Sigmoid colon (tissue), 7 donors: ENCODE data around the gene RAB15. TPM values are rescaled to one million over a fixed set of nuclear protein-coding genes. Genes with fewer than 3 reads are reported as not detected.

Source experiments
- DNase-seq: peaks from one replicate; pipeline ENCODE4 v3.0.0-alpha.2; 2019
- H3K27ac ChIP-seq, 4 donors: fragments of 200-600 bp; sonication (generic); one replicate each; pipeline ENCODE4 v1.5.1; 2016 to 2019; ENCODE audit warnings: mild to moderate bottlenecking in 1 of 4
- H3K27me3 ChIP-seq, 3 donors: fragments of 200-600 bp; sonication (generic); one replicate each; pipeline ENCODE4 v1.5.1; 2019; ENCODE audit warnings: mild to moderate bottlenecking in 1 of 3
- H3K36me3 ChIP-seq, 4 donors: fragments of 200-600 bp; sonication (generic); one replicate each; pipeline ENCODE4 v1.5.1; 2016 to 2019
- H3K4me1 ChIP-seq, 4 donors: fragments of 200-600 bp; sonication (generic); one replicate each; pipeline ENCODE4 v1.5.1; 2017 to 2019
- H3K4me3 ChIP-seq, 4 donors: fragments of 200-600 bp; sonication (generic); one replicate each; pipeline ENCODE4 v1.5.1; 2017 to 2019; ENCODE audit warnings: mild to moderate bottlenecking in 2 of 4, moderate library complexity in 1 of 4
- H3K9me3 ChIP-seq, 4 donors: fragments of 200-600 bp in 3 of 4; sonication (generic) in 3 of 4; one replicate each; pipeline versions ENCODE4 v1.5.1 to v1.6.1; 2013 to 2019
- EP300 ChIP-seq, 4 donors: sonication (generic); formaldehyde crosslinking; IDR thresholded peaks; one replicate each; pipeline ENCODE4 v1.6.1; 2017; ENCODE audit warnings: antibody characterized with exemption in 4 of 4
- POLR2A ChIP-seq, 2 donors: fragments of 450-650 bp; IDR thresholded peaks; one replicate each; pipeline ENCODE4 v1.6.1; 2016; ENCODE audit warnings: antibody characterized with exemption in 2 of 2, mild to moderate bottlenecking in 2 of 2, moderate library complexity in 2 of 2
- POLR2AphosphoS5 ChIP-seq, 4 donors: sonication (generic); formaldehyde crosslinking; IDR thresholded peaks; one replicate each; pipeline ENCODE4 v1.6.1; 2017; ENCODE audit warnings: antibody characterized with exemption in 4 of 4
- WGBS, 2 donors: extraction: QIAGEN DNeasy Blood & Tissue Kit; methylation state at CpG; one replicate each; pipeline ENCODE4 v1.1.7; 2013; 5-methylcytosine and 5-hydroxymethylcytosine counted together
- intact Hi-C: fragments of 100-400 bp; cut with DNase I; formaldehyde crosslinking; loops from one replicate; pipeline ENCODE4 v1.15.1; 2023
- polyA plus RNA-seq, 3 donors: library from polyadenylated mRNA; stranded (reverse); fragments of 200-250 nt; gene quantifications; one replicate each; pipeline ENCODE4 v1.2.3, GENCODE V29; 2013
- small RNA-seq, 3 donors: library from RNA; depleted of rRNA; stranded (forward); fragments of <200 nt; gene quantifications; one replicate each; pipeline ENCODE3, GENCODE V24; 2016
- total RNA-seq, 4 donors: library from RNA; depleted of rRNA; stranded (reverse); fragments of >200 nt; gene quantifications; one replicate each; pipeline ENCODE4 v1.1.0, GENCODE V29; 2016
- TF ChIP-seq, protein P1 (sequence below), 4 experiments: fragments of 450-650 bp in 3 of 4; fragments of 200-600 bp in 1 of 4; IDR thresholded peaks; one replicate each; pipeline ENCODE4 v1.5.1; 2016 to 2019; ENCODE audit warnings: antibody characterized with exemption in 4 of 4, mild to moderate bottlenecking in 3 of 4, moderate library complexity in 2 of 4
- donor health status: healthy with polysubstance abuse.
- donor health status: Bipolar disorder and iron deficiency.
- donor health status: healthy.

Gene RAB15
- total and polyA plus RNA-seq, 7 donors = 1.8 to 31.8 (median 11.6) TPM

DNA sequence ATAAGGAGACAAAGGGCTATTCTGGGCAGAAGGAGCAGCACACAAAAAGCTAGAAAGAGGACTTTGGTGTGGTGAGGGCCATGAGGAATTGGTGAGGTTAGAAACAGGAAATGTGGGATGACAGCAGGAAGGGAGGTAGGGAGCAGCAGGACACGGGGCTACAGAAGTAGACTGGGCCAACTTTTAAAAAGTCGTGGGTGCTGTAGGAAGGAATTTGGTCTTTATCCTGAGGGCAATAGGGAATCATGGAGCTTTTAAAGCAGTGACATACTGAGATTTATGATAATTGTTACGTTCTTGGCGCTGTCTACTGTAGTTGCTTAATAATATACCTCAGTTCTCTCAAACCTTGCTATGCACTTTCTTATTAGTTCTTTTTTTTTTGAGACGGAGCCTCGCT is 66.1 kb downstream of the RAB15 start:
- DNase-seq = no peak
- H3K27me3 ChIP-seq = no peaks in the 10 kb centered on the region
- TF ChIP-seq POLR2A (IDR thresholded peaks at IDR 0.05) (no peak), EP300 (IDR thresholded peaks at IDR 0.05) (no peak), POLR2AphosphoS5 (IDR thresholded peaks at IDR 0.05) (no peak)
- TF ChIP-seq, protein P1, sequence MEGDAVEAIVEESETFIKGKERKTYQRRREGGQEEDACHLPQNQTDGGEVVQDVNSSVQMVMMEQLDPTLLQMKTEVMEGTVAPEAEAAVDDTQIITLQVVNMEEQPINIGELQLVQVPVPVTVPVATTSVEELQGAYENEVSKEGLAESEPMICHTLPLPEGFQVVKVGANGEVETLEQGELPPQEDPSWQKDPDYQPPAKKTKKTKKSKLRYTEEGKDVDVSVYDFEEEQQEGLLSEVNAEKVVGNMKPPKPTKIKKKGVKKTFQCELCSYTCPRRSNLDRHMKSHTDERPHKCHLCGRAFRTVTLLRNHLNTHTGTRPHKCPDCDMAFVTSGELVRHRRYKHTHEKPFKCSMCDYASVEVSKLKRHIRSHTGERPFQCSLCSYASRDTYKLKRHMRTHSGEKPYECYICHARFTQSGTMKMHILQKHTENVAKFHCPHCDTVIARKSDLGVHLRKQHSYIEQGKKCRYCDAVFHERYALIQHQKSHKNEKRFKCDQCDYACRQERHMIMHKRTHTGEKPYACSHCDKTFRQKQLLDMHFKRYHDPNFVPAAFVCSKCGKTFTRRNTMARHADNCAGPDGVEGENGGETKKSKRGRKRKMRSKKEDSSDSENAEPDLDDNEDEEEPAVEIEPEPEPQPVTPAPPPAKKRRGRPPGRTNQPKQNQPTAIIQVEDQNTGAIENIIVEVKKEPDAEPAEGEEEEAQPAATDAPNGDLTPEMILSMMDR (IDR thresholded peaks at IDR 0.05) = no peak
- H3K27ac ChIP-seq = no peak overlapping the region
- WGBS, 2 donors = 69 to 79% methylated on average over 6 of the region's 6 CpGs
- no peaks in the 10 kb centered on the region for H3K36me3 ChIP-seq
- H3K4me1 ChIP-seq = no peaks in the 10 kb centered on the region
- no peaks in the 10 kb centered on the region for H3K9me3 ChIP-seq
- intact Hi-C loops = no loop called here
- no peak overlapping the region for H3K4me3 ChIP-seq

DNA sequence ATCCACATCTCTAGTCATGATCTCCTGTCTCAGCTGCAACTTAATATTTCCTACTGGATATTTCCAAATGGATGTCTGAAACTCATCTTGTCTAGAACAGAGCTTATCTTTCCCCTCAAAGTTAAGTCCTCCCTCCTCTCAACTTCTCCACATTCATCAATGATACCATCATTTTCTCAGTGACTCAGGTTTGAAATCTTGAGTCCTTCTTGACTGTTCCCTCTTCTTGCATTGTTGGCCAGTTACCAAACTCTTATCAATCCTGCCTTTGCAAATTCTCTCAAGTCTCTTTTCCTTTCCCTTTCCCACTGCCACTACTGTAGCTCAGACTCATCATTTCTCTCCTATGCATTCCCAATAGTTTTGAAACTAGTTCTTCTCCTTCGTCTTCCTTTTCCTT is 72.2 kb downstream of the RAB15 start:
- Histone ChIP-seq H3K36me3 (no peaks in the 10 kb centered on the region), H3K9me3 (no peaks in the 10 kb centered on the region), H3K4me3 (no peak overlapping the region), H3K4me1 (no peaks in the 10 kb centered on the region), H3K27me3 (no peaks in the 10 kb centered on the region), H3K27ac (no peak overlapping the region)
- TF ChIP-seq, protein P1 (IDR thresholded peaks at IDR 0.05) = no peak
- no peak for TF ChIP-seq POLR2A (IDR thresholded peaks at IDR 0.05)
- no peak for TF ChIP-seq EP300 (IDR thresholded peaks at IDR 0.05)
- no peak for TF ChIP-seq POLR2AphosphoS5 (IDR thresholded peaks at IDR 0.05)
- intact Hi-C loops = no loop called here
- WGBS, 2 donors = 65 to 82% methylated on average over 1 of the region's 1 CpG
- no peak for DNase-seq

Small RNA genes within 50 kb of the gene (small RNA-seq; reads per million reads assigned to genes)
- 0 reads per million in 3 donors for gene RPPH1-2P

Other genes with a start within 250 kb of the RAB15 start
- 1 to 10 TPM in 3 of 4 donors, under 1 TPM in 1; 0.49 to 2.9 (median 2.2) TPM for gene SPTB, start 92.4 kb downstream of the RAB15 start, total RNA-seq
- under 1 TPM in 2 of 3 donors, not detected in 1; 0.60 to 0.64 TPM for gene SPTB, start 92.4 kb downstream of the RAB15 start, polyA plus RNA-seq
- 100 to 1,000 TPM; 110 to 161 (median 142) TPM for gene CHURC1, start 57.9 kb downstream of the RAB15 start, total RNA-seq
- gene CHURC1, start 57.9 kb downstream of the RAB15 start, polyA plus RNA-seq = 10 to 100 TPM; 41.8 to 46.2 (median 42.5) TPM
- 1 to 10 TPM in 1 of 4 donors, not detected in 3; 1.9 TPM for gene GPX2, start 29.6 kb downstream of the RAB15 start, total RNA-seq
- gene GPX2, start 29.6 kb downstream of the RAB15 start, polyA plus RNA-seq = 1,000 to 10,000 TPM in 1 of 3 donors, 100 to 1,000 TPM in 2; 336 to 1,392 (median 412) TPM
- gene FNTB, start 14.6 kb upstream of the RAB15 start, total RNA-seq = 10 to 100 TPM; 10.7 to 13.0 (median 11.9) TPM
- 1 to 10 TPM; 6.9 to 8.4 (median 8.3) TPM for gene FNTB, start 14.6 kb upstream of the RAB15 start, polyA plus RNA-seq
- 10 to 100 TPM; 61.6 to 71.7 (median 65.0) TPM for gene MAX, start 130.2 kb upstream of the RAB15 start, total RNA-seq
- 100 to 1,000 TPM in 1 of 3 donors, 10 to 100 TPM in 2; 58.8 to 119 (median 93.7) TPM for gene MAX, start 130.2 kb upstream of the RAB15 start, polyA plus RNA-seq